Measurements from ENCODE around the gene GAPT. TPM values are rescaled to one million over a fixed set of nuclear protein-coding genes. Genes with fewer than 3 reads are reported as not detected.

Gene GAPT
- total RNA-seq, 4 donors from 2014 or later: 0.09 to 2.9 (median 0.18) TPM; not detected in 1

- WGBS, 2 donors: 45% methylated on average over 4 of the region's 4 CpGs
- peak overlapping the region; percentile 87 to 94 (median 90) for H3K4me3 ChIP-seq
Measured at GRCh38 chr5:58457050-58457449, 34.2 kb upstream of the GAPT start.

DNA sequence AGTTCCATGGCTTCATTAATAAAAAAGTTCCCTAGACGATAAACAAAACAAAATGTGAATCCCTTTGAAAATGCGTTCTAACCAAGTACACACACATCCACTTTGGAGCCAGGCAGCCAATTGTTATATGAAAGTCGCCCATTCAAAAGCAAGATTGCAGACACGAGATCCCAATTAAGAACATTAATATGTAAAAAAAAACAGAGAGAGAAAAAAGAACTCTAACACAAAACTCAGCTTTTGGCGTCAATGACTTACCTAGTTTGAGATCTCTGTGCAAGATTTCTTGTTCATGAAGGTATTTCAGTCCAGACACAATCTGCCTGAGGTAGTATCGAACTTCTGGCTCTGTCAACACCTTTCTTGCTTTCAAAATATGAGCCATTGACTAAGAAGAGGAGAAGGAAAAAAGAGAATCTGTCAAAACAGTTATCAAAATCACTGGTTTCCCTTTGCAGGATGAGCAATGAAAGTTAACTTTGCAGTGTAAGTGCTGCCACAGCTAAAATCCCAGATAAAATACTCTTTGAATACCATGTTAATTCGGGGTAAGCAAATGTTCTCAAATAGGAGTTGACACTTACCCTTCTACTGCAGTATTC, 33.0 kb upstream of the GAPT start:
- 16 to 29% methylated on average over 7 of the region's 7 CpGs for WGBS, 2 donors
- peaks cover 10 to 75% (median 20%) of the 10 kb centered on the region in 3 donors for H3K4me1 ChIP-seq
- peaks cover 11 to 43% (median 14%) of the 10 kb centered on the region in 3 donors for H3K36me3 ChIP-seq
- H3K27ac ChIP-seq: peak overlapping the region; percentile 39 to 99 (median 96)
- H3K27me3 ChIP-seq: no peaks in the 10 kb centered on the region
- intact Hi-C loops (cut with DNase I): no loop called here
- no peak for TF ChIP-seq POLR2A (IDR thresholded peaks at IDR 0.05)
- TF ChIP-seq, protein P1, sequence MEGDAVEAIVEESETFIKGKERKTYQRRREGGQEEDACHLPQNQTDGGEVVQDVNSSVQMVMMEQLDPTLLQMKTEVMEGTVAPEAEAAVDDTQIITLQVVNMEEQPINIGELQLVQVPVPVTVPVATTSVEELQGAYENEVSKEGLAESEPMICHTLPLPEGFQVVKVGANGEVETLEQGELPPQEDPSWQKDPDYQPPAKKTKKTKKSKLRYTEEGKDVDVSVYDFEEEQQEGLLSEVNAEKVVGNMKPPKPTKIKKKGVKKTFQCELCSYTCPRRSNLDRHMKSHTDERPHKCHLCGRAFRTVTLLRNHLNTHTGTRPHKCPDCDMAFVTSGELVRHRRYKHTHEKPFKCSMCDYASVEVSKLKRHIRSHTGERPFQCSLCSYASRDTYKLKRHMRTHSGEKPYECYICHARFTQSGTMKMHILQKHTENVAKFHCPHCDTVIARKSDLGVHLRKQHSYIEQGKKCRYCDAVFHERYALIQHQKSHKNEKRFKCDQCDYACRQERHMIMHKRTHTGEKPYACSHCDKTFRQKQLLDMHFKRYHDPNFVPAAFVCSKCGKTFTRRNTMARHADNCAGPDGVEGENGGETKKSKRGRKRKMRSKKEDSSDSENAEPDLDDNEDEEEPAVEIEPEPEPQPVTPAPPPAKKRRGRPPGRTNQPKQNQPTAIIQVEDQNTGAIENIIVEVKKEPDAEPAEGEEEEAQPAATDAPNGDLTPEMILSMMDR (IDR thresholded peaks at IDR 0.05): no peak
- peak overlapping the region; percentile 87 to 94 (median 90) for H3K4me3 ChIP-seq
- DNase-seq: no peak
- no peaks in the 10 kb centered on the region for H3K9me3 ChIP-seq

More at GRCh38 chr5:58457050-58457449, 34.2 kb upstream of the GAPT start:
- intact Hi-C loops (cut with DNase I): no loop called here
- DNase-seq: no peak
- Histone ChIP-seq H3K27me3 (no peaks in the 10 kb centered on the region), H3K36me3 (peaks cover 11 to 43% (median 14%) of the 10 kb centered on the region in 3 donors), H3K27ac (peak overlapping the region in 3 of 4 donors; percentile 16 to 99 (median 95)), H3K4me1 (peaks cover 10 to 81% (median 16%) of the 10 kb centered on the region in 3 donors), H3K9me3 (no peaks in the 10 kb centered on the region)
- TF ChIP-seq, protein P1 (IDR thresholded peaks at IDR 0.05): no peak
- TF ChIP-seq POLR2A (IDR thresholded peaks at IDR 0.05): no peak

- DNase-seq: no peak
- peaks cover 11 to 42% (median 14%) of the 10 kb centered on the region in 3 donors for H3K36me3 ChIP-seq
- peak overlapping the region; percentile 39 to 99 (median 96) for H3K27ac ChIP-seq
- no peaks in the 10 kb centered on the region for H3K27me3 ChIP-seq
- no peaks in the 10 kb centered on the region for H3K9me3 ChIP-seq
- WGBS, 2 donors: 8 to 11% methylated on average over 9 of the region's 9 CpGs
- peaks cover 10 to 70% (median 16%) of the 10 kb centered on the region in 3 donors for H3K4me1 ChIP-seq
- H3K4me3 ChIP-seq: peak overlapping the region; percentile 87 to 94 (median 90)
- TF ChIP-seq, protein P1 (IDR thresholded peaks at IDR 0.05): no peak
- TF ChIP-seq POLR2A (IDR thresholded peaks at IDR 0.05): no peak
- intact Hi-C loops (cut with DNase I): no loop called here
Measured at GRCh38 chr5:58458743-58459145, 32.5 kb upstream of the GAPT start.

GRCh38 chr5:58459146-58460001, 31.9 kb upstream of the GAPT start:
- intact Hi-C loops (cut with DNase I): loop anchor here (5.0 to 10.0 kb wide), 4 partner anchors 572 to 1157 kb away; no protein-coding TSS in a partner anchor
- TF ChIP-seq POLR2A (IDR thresholded peaks at IDR 0.05): no peak
- TF ChIP-seq, protein P1 (IDR thresholded peaks at IDR 0.05): no peak
- DNase-seq: no peak
- no peaks in the 10 kb centered on the region for H3K9me3 ChIP-seq
- no peaks in the 10 kb centered on the region for H3K27me3 ChIP-seq
- H3K4me3 ChIP-seq: peak overlapping the region; percentile 87 to 94 (median 90)
- H3K4me1 ChIP-seq: peaks cover 7 to 64% (median 10%) of the 10 kb centered on the region in 3 donors
- H3K36me3 ChIP-seq: peaks cover 8 to 36% (median 14%) of the 10 kb centered on the region in 3 donors
- peak overlapping the region; percentile 95 to 99 (median 96) for H3K27ac ChIP-seq
- WGBS, 2 donors: 0 to 3% methylated on average over 23 to 42 of the region's 57 CpGs

Data from esophagus squamous epithelium (tissue), 5 donors.